GM12878 (cell line): ENCODE measurements around the gene ING3. TPM values are rescaled to one million over a fixed set of nuclear protein-coding genes. Genes with fewer than 3 reads are reported as not detected.

Experiments used
- ATAC-seq: fragments of 200-7000 bp; cut with Tn5 transposase; 3 replicates; pipeline ENCODE4 v1.9.1; 2020; ENCODE audit warnings: mild to moderate bottlenecking, moderate library complexity
- BruUV-seq: library from RNA; stranded (reverse); fragments of 400-500 nt; replicated peaks from 2 replicates; lab custom pipeline; 2021; lab: Mats Ljungman, UMichigan
- CTCF ChIA-PET: fragments of 300-600 bp; sonication (Branson Sonifier 250); formaldehyde crosslinking; extraction: SDS; loops from one replicate; lab custom pipeline; 2021; ENCODE audit warnings: inconsistent platforms; lab: Yijun Ruan, JAX
- POLR2A ChIA-PET: fragments of 350-600 bp; formaldehyde crosslinking; extraction: SDS; loops from one replicate; lab custom pipeline; 2021; ENCODE audit warnings: inconsistent platforms; lab: Charles Lee
- RAD21 ChIA-PET: fragments of 300-600 bp; sonication (Branson Sonifier 250); formaldehyde crosslinking; loops from one replicate; lab custom pipeline; 2023; ENCODE audit warnings: antibody characterized with exemption; ENCODE audit not compliant: unreplicated experiment; lab: Charles Lee
- SMC1A ChIA-PET: fragments of 300-600 bp; sonication (Branson Sonifier 250); formaldehyde crosslinking; loops from one replicate; lab custom pipeline; 2023; ENCODE audit not compliant: unreplicated experiment, uncharacterized antibody; lab: Charles Lee
- DNase-seq: peaks from one replicate; pipeline ENCODE4 v3.0.0-alpha.2; 2011; ENCODE audit warnings: low read depth, low spot score
- FAIRE-seq: peaks from 3 replicates; lab custom pipeline; 2011; peaks lifted over from hg19 to GRCh38; lab: Jason Lieb, UNC
- H2AFZ ChIP-seq: 2 replicates; pipeline ENCODE4 v1.6.0; 2011; ENCODE audit warnings: low read depth, low read length, control low read depth; ENCODE audit not compliant: control insufficient read depth
- H3K27ac ChIP-seq: 2 replicates; pipeline ENCODE4 v1.5.1; 2011; ENCODE audit warnings: control low read depth; ENCODE audit not compliant: control insufficient read depth, insufficient read depth
- H3K27me3 ChIP-seq, 2 experiments: replicated peaks in 1 of 2; 2 replicates each; pipeline versions ENCODE4 v1.6.0 to v1.6.1; 2011; ENCODE audit warnings: low read length in 1 of 2; ENCODE audit not compliant: control insufficient read depth in 2 of 2, insufficient read depth in 2 of 2
- H3K36me3 ChIP-seq, 2 experiments: 2 replicates each; pipeline ENCODE4 v1.5.1; 2011; ENCODE audit warnings: low read length in 1 of 2; ENCODE audit not compliant: control insufficient read depth in 2 of 2, insufficient read depth in 2 of 2
- H3K4me1 ChIP-seq: 2 replicates; pipeline ENCODE4 v1.6.1; 2011; ENCODE audit warnings: mild to moderate bottlenecking, low read length, moderate library complexity, mixed read lengths; ENCODE audit not compliant: control insufficient read depth, insufficient read depth
- H3K4me2 ChIP-seq: 2 replicates; pipeline ENCODE4 v1.6.0; 2011; ENCODE audit warnings: control low read depth; ENCODE audit not compliant: control insufficient read depth, insufficient read depth
- H3K4me3 ChIP-seq: fragments of 200-600 bp; sonication (generic); 2 replicates; pipeline ENCODE4 v1.5.1; 2016
- H3K79me2 ChIP-seq: 2 replicates; pipeline ENCODE4 v1.6.0; 2011; ENCODE audit warnings: low read length; ENCODE audit not compliant: control insufficient read depth, insufficient read depth
- H3K9ac ChIP-seq: 2 replicates; pipeline ENCODE4 v1.8.0; 2011; ENCODE audit warnings: low read length, control low read depth, mixed read lengths; ENCODE audit not compliant: control insufficient read depth, insufficient read depth
- H3K9me3 ChIP-seq: replicated peaks from 3 replicates; pipeline ENCODE4 v1.5.1; 2011; ENCODE audit warnings: mild to moderate bottlenecking, low read length; ENCODE audit not compliant: control insufficient read depth, insufficient read depth
- H4K20me1 ChIP-seq: 2 replicates; pipeline ENCODE4 v1.6.0; 2011; ENCODE audit not compliant: control insufficient read depth, insufficient read depth
- ASH2L ChIP-seq: fragments of 300-600, 200-600 bp; sonication (generic); IDR thresholded peaks from 2 replicates; pipeline ENCODE4 v1.6.1; 2017; ENCODE audit warnings: low read depth, mild to moderate bottlenecking, borderline replicate concordance
- BACH1 ChIP-seq: fragments of 450-650 bp; IDR thresholded peaks from 2 replicates; pipeline ENCODE4 v1.6.1; 2017; ENCODE audit warnings: mild to moderate bottlenecking, borderline replicate concordance
- BMI1 ChIP-seq: fragments of 450-650 bp; IDR thresholded peaks from 2 replicates; pipeline ENCODE4 v1.6.1; 2016; ENCODE audit warnings: mild to moderate bottlenecking, moderate library complexity, borderline replicate concordance
- CREB1 ChIP-seq: IDR thresholded peaks from 2 replicates; pipeline ENCODE4 v1.6.1; 2012; ENCODE audit warnings: low read depth, mild to moderate bottlenecking, inconsistent platforms
- HDAC2 ChIP-seq: fragments of 200-600 bp; sonication (generic); IDR thresholded peaks from 2 replicates; pipeline ENCODE4 v1.6.1; 2017
- HDAC6 ChIP-seq: fragments of 200-600 bp; sonication (generic); IDR thresholded peaks from one replicate; pipeline ENCODE4 v1.8.0; 2017; ENCODE audit warnings: antibody characterized with exemption; ENCODE audit not compliant: unreplicated experiment
- IKZF2 ChIP-seq, 2 experiments: fragments of 450-650 bp; IDR thresholded peaks; 2 replicates each; pipeline ENCODE4 v1.6.1; 2017; ENCODE audit warnings: mild to moderate bottlenecking in 2 of 2, moderate library complexity in 2 of 2
- MYB ChIP-seq: fragments of 150-350 bp; IDR thresholded peaks from 2 replicates; pipeline ENCODE4 v1.6.1; 2014; ENCODE audit warnings: mild to moderate bottlenecking, low read depth, low read length, borderline replicate concordance
- NFXL1 ChIP-seq: fragments of 450-650 bp; IDR thresholded peaks from 2 replicates; pipeline ENCODE4 v1.6.1; 2017; ENCODE audit warnings: antibody characterized with exemption, mild to moderate bottlenecking, borderline replicate concordance
- NR2C2 ChIP-seq: IDR thresholded peaks from 2 replicates; pipeline ENCODE4 v1.6.1; 2011; ENCODE audit warnings: borderline replicate concordance, low read depth; ENCODE audit not compliant: control insufficient read depth, insufficient read length
- RUNX3 ChIP-seq: IDR thresholded peaks from 2 replicates; pipeline ENCODE4 v1.6.1; 2012; ENCODE audit warnings: low read length, inconsistent platforms
- SUZ12 ChIP-seq: fragments of 200-600 bp; sonication (generic); IDR thresholded peaks from one replicate; pipeline ENCODE4 v1.6.1; 2018; ENCODE audit warnings: antibody characterized with exemption, mild to moderate bottlenecking; ENCODE audit not compliant: unreplicated experiment
- TAF1 ChIP-seq: IDR thresholded peaks from 2 replicates; pipeline ENCODE4 v1.6.1; 2011; ENCODE audit warnings: mild to moderate bottlenecking, low read depth, low read length, borderline replicate concordance
- TARDBP ChIP-seq: IDR thresholded peaks from 2 replicates; pipeline ENCODE4 v1.6.1; 2016; ENCODE audit warnings: borderline replicate concordance
- ZNF622 ChIP-seq: fragments of 450-650 bp; IDR thresholded peaks from 2 replicates; pipeline ENCODE4 v1.6.1; 2017; ENCODE audit warnings: mild to moderate bottlenecking, inconsistent platforms
- ZSCAN29 ChIP-seq: fragments of 450-650 bp; IDR thresholded peaks from 2 replicates; pipeline ENCODE4 v1.6.1; 2017; ENCODE audit warnings: mild to moderate bottlenecking, moderate library complexity
- WGBS: methylation state at CpG from one replicate; pipeline ENCODE4 v1.1.6; 2016; ENCODE audit warnings: low lambda C conversion rate; ENCODE audit not compliant: insufficient replicate concordance, insufficient coverage; ENCODE audit errors: missing lambda C conversion rate; 5-methylcytosine and 5-hydroxymethylcytosine counted together
- in situ Hi-C: fragments of 300-500 bp; cut with MboI; formaldehyde crosslinking; loops from 9 replicates; pipeline ENCODE4 v1.14.3; 2018; ENCODE audit warnings: mixed read lengths
- intact Hi-C: fragments of 100-400 bp; cut with micrococcal nuclease; formaldehyde crosslinking; loops from one replicate; pipeline ENCODE4 v1.14.2; 2022; ENCODE audit not compliant: unreplicated experiment
- polyA plus RNA-seq, 11 experiments: library from polyadenylated mRNA; depleted of rRNA in 4 of 11; unstranded in 6 of 11; stranded (reverse) in 5 of 11; fragments of >200 nt; fragmentation: Nextera tagmentation in 4 of 11; fragmentation: Illumina TruSeq in 1 of 11; extraction: Ambion mirVana in 4 of 11; extraction: Trizol in 1 of 11; gene quantifications; 1 replicate in 1 of 11; 2 replicates in 10 of 11; pipeline versions ENCODE4 v1.2.1 to v1.2.3, GENCODE V29; 2011 to 2016; ENCODE audit warnings: inconsistent platforms in 2 of 11, missing spikeins in 2 of 11, low read depth in 1 of 11
- total RNA-seq, 4 experiments: library from RNA; depleted of rRNA in 3 of 4; stranded (reverse); fragments of >200 nt in 3 of 4; fragmentation: Illumina TruSeq in 1 of 4; extraction: Trizol in 1 of 4; gene quantifications; 2 replicates each; pipeline versions ENCODE4 v1.2.1 to v1.2.3, GENCODE V29; 2013 to 2021
- TF ChIP-seq, protein P1 (sequence below): IDR thresholded peaks from 2 replicates; pipeline ENCODE4 v1.6.1; 2012; ENCODE audit warnings: improper control_type of control experiment, low read depth, low read length; ENCODE audit not compliant: insufficient replicate concordance
- TF ChIP-seq, protein P2 (sequence below): IDR thresholded peaks from 2 replicates; pipeline ENCODE4 v1.6.1; 2012; ENCODE audit warnings: mild to moderate bottlenecking, low read depth, low read length

ING3 gene
- total and polyA plus RNA-seq, 10 of the 15 experiments (the other 5 are each of a cell fraction or from before 2014, with no cell fraction given), result 12.1 to 60.8 (median 28.8) TPM

DNA sequence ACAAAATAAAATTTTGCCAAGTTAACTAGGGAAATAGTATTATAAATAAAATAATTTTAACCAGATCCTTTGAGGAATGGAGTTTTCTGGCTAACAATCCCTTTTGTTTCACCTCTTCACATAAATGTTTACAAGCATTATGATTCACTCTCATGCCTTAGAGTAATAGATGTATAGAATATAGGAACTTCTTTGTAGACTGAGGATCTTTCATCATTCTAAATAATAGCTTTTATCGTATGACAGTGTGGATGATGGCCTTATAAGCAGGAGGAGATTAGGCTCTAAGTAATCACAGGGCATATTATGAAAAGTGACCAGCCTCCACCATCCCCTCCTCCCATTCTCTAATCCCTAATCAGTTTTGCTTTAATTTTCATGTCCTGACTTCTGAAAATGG lies 13.5 kb downstream of the ING3 start:
- H3K27me3 ChIP-seq, result no peaks in the 10 kb centered on the region
- ChIA-PET RAD21 (interaction anchor here (1.0 kb wide), 1 partner anchor 15 kb away, joined by 3 read pairs; no protein-coding TSS in a partner anchor), POLR2A (interaction anchor here (1.1 kb wide), 1 partner anchor 22 kb away, joined by 3 read pairs; no protein-coding TSS in a partner anchor), SMC1A (interaction anchor here (1.0 to 1.9 kb wide), 2 partner anchors 16 to 157 kb away, joined by 3 to 5 read pairs; no protein-coding TSS in a partner anchor), CTCF (interaction anchor here (2.3 kb wide), 1 partner anchor 23 kb away, joined by 8 read pairs; no protein-coding TSS in a partner anchor)
- intact Hi-C loops, result no loop called here
- H3K27ac ChIP-seq, result no peak overlapping the region
- no peaks in the 10 kb centered on the region for H3K79me2 ChIP-seq
- no peak overlapping the region for H3K4me2 ChIP-seq
- WGBS, result 96% methylated on average over 1 of the region's 1 CpG
- no peak for ATAC-seq
- in situ Hi-C loops, result loop anchor here (25.0 kb wide), 1 partner anchor 573 kb away; no protein-coding TSS in a partner anchor
- BruUV-seq, result no TSS peak
- H3K4me1 ChIP-seq, result no peaks in the 10 kb centered on the region
- no peaks in the 10 kb centered on the region for H4K20me1 ChIP-seq
- H3K9ac ChIP-seq, result no peak overlapping the region
- no peak for FAIRE-seq
- no peaks in the 10 kb centered on the region for H3K9me3 ChIP-seq
- H2AFZ ChIP-seq, result no peak overlapping the region
- H3K4me3 ChIP-seq, result no peak overlapping the region
- no peak for DNase-seq
- TF ChIP-seq TAF1 (no peak), BMI1 (no peak), BACH1 (no peak), TARDBP (no peak), MYB (no peak), CREB1 (no peak), SUZ12 (no peak), ZSCAN29 (no peak), ASH2L (no peak), NFXL1 (no peak), HDAC6 (no peak), RUNX3 (no peak), HDAC2 (no peak), IKZF2 (IDR thresholded peaks at IDR 0.05) (no peak), ZNF622 (no peak), NR2C2 (no peak)
- TF ChIP-seq, protein P1, sequence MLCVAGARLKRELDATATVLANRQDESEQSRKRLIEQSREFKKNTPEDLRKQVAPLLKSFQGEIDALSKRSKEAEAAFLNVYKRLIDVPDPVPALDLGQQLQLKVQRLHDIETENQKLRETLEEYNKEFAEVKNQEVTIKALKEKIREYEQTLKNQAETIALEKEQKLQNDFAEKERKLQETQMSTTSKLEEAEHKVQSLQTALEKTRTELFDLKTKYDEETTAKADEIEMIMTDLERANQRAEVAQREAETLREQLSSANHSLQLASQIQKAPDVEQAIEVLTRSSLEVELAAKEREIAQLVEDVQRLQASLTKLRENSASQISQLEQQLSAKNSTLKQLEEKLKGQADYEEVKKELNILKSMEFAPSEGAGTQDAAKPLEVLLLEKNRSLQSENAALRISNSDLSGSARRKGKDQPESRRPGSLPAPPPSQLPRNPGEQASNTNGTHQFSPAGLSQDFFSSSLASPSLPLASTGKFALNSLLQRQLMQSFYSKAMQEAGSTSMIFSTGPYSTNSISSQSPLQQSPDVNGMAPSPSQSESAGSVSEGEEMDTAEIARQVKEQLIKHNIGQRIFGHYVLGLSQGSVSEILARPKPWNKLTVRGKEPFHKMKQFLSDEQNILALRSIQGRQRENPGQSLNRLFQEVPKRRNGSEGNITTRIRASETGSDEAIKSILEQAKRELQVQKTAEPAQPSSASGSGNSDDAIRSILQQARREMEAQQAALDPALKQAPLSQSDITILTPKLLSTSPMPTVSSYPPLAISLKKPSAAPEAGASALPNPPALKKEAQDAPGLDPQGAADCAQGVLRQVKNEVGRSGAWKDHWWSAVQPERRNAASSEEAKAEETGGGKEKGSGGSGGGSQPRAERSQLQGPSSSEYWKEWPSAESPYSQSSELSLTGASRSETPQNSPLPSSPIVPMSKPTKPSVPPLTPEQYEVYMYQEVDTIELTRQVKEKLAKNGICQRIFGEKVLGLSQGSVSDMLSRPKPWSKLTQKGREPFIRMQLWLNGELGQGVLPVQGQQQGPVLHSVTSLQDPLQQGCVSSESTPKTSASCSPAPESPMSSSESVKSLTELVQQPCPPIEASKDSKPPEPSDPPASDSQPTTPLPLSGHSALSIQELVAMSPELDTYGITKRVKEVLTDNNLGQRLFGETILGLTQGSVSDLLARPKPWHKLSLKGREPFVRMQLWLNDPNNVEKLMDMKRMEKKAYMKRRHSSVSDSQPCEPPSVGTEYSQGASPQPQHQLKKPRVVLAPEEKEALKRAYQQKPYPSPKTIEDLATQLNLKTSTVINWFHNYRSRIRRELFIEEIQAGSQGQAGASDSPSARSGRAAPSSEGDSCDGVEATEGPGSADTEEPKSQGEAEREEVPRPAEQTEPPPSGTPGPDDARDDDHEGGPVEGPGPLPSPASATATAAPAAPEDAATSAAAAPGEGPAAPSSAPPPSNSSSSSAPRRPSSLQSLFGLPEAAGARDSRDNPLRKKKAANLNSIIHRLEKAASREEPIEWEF, result no peak
- TF ChIP-seq, protein P2, sequence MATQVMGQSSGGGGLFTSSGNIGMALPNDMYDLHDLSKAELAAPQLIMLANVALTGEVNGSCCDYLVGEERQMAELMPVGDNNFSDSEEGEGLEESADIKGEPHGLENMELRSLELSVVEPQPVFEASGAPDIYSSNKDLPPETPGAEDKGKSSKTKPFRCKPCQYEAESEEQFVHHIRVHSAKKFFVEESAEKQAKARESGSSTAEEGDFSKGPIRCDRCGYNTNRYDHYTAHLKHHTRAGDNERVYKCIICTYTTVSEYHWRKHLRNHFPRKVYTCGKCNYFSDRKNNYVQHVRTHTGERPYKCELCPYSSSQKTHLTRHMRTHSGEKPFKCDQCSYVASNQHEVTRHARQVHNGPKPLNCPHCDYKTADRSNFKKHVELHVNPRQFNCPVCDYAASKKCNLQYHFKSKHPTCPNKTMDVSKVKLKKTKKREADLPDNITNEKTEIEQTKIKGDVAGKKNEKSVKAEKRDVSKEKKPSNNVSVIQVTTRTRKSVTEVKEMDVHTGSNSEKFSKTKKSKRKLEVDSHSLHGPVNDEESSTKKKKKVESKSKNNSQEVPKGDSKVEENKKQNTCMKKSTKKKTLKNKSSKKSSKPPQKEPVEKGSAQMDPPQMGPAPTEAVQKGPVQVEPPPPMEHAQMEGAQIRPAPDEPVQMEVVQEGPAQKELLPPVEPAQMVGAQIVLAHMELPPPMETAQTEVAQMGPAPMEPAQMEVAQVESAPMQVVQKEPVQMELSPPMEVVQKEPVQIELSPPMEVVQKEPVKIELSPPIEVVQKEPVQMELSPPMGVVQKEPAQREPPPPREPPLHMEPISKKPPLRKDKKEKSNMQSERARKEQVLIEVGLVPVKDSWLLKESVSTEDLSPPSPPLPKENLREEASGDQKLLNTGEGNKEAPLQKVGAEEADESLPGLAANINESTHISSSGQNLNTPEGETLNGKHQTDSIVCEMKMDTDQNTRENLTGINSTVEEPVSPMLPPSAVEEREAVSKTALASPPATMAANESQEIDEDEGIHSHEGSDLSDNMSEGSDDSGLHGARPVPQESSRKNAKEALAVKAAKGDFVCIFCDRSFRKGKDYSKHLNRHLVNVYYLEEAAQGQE, result no peak
- peaks cover 0 to 16% of the 10 kb centered on the region in 2 experiments; a peak in 2 of 4 replicates for H3K36me3 ChIP-seq
